GM12872 (cell line): ENCODE data around the gene FNDC3B.

ENCODE experiments used
- CTCF ChIP-seq: IDR thresholded peaks from 3 replicates; pipeline ENCODE4 v1.5.1; 2011; ENCODE audit warnings: low read depth, mild to moderate bottlenecking, low read length, moderate library complexity; ENCODE audit not compliant: insufficient read depth

Gene FNDC3B

GRCh38 chr3:172302203-172302602 lies 262.8 kb downstream of the FNDC3B start:
- no peak for TF ChIP-seq CTCF

- no peak for TF ChIP-seq CTCF
Observed at GRCh38 chr3:172303181-172303580, 263.8 kb downstream of the FNDC3B start.

- no peak for TF ChIP-seq CTCF
Observed at GRCh38 chr3:172303941-172304558, 264.7 kb downstream of the FNDC3B start.

- no peak for TF ChIP-seq CTCF
Observed at GRCh38 chr3:172305552-172305951, 266.2 kb downstream of the FNDC3B start.

- TF ChIP-seq CTCF = no peak
Observed at GRCh38 chr3:172305974-172306373, 266.6 kb downstream of the FNDC3B start.

GRCh38 chr3:172307141-172307560 lies 267.8 kb downstream of the FNDC3B start:
- TF ChIP-seq CTCF = no peak

- no peak for TF ChIP-seq CTCF
Observed at GRCh38 chr3:172309059-172309458, 269.7 kb downstream of the FNDC3B start.
